Measurements from ENCODE around the gene PDP2.

PDP2 gene

GRCh38 chr16:66902648-66903543 is 22.6 kb downstream of the PDP2 start:
- Histone ChIP-seq H3K4me3 (replicated peaks; ENCODE audit: insufficient read depth, low read length) (no peak overlapping the region), H3K27me3 (ENCODE audit: insufficient read depth, poor library complexity, severe bottlenecking) (no peaks in the 10 kb centered on the region), H3K27ac (replicated peaks) (no peak overlapping the region)
- no peak for TF ChIP-seq GABPA (IDR thresholded peaks at IDR 0.05; ENCODE audit: low read depth)
- no peak for DNase-seq (ENCODE audit: low read depth in 1 of 2, low spot score in 1 of 2)

- TF ChIP-seq POLR2AphosphoS5 (IDR thresholded peaks at IDR 0.05; ENCODE audit: low read depth): no peak
- no peak for TF ChIP-seq GABPA (IDR thresholded peaks at IDR 0.05; ENCODE audit: low read depth)
- TF ChIP-seq REST (IDR thresholded peaks at IDR 0.05; ENCODE audit: insufficient replicate concordance, low read depth): no peak
- no peak for TF ChIP-seq SPI1 (IDR thresholded peaks at IDR 0.05; ENCODE audit: borderline replicate concordance, low read depth)
- TF ChIP-seq CTCF (IDR thresholded peaks at IDR 0.05; ENCODE audit: insufficient read depth, low read length): no peak
- no peaks in the 10 kb centered on the region for H3K27me3 ChIP-seq (ENCODE audit: insufficient read depth, poor library complexity, severe bottlenecking)
- DNase-seq (ENCODE audit: low read depth in 1 of 2, low spot score in 1 of 2): no peak
- no peak overlapping the region for H3K27ac ChIP-seq (replicated peaks)
- H3K4me3 ChIP-seq (replicated peaks; ENCODE audit: insufficient read depth, low read length): no peak overlapping the region
Observed at GRCh38 chr16:66903544-66904427, 23.5 kb downstream of the PDP2 start.

- Histone ChIP-seq H3K27ac (replicated peaks) (no peak overlapping the region), H3K27me3 (ENCODE audit: insufficient read depth, poor library complexity, severe bottlenecking) (no peaks in the 10 kb centered on the region), H3K4me3 (replicated peaks; ENCODE audit: insufficient read depth, low read length) (no peak overlapping the region)
- no peak for DNase-seq (ENCODE audit: low read depth in 1 of 2, low spot score in 1 of 2)
- TF ChIP-seq REST (IDR thresholded peaks at IDR 0.05; ENCODE audit: insufficient replicate concordance, low read depth) (no peak), CTCF (IDR thresholded peaks at IDR 0.05; ENCODE audit: insufficient read depth, low read length) (no peak), POLR2AphosphoS5 (IDR thresholded peaks at IDR 0.05; ENCODE audit: low read depth) (no peak), GABPA (IDR thresholded peaks at IDR 0.05; ENCODE audit: low read depth) (no peak), SPI1 (IDR thresholded peaks at IDR 0.05; ENCODE audit: borderline replicate concordance, low read depth) (no peak)
Observed at GRCh38 chr16:66904428-66904845, 24.1 kb downstream of the PDP2 start.

Measured in HL-60 (cell line).